Neural progenitor cell (in vitro differentiated cells): Measurements from ENCODE around the gene ELAPOR2.

ENCODE experiments used
- EZH2 ChIP-seq: fragments of 200-600 bp; sonication (generic); IDR thresholded peaks from 2 replicates; pipeline ENCODE4 v1.6.1; 2017; ENCODE audit warnings: antibody characterized with exemption, mild to moderate bottlenecking, moderate library complexity
- EZH2phosphoT487 ChIP-seq: fragments of 200-600 bp; sonication (generic); IDR thresholded peaks from 2 replicates; pipeline ENCODE4 v1.6.1; 2017; ENCODE audit warnings: antibody characterized with exemption
- TF ChIP-seq, protein P1 (sequence below): fragments of 200-600 bp; sonication (generic); IDR thresholded peaks from 2 replicates; pipeline ENCODE4 v1.5.1; 2017; ENCODE audit warnings: antibody characterized with exemption, mild to moderate bottlenecking

DNA sequence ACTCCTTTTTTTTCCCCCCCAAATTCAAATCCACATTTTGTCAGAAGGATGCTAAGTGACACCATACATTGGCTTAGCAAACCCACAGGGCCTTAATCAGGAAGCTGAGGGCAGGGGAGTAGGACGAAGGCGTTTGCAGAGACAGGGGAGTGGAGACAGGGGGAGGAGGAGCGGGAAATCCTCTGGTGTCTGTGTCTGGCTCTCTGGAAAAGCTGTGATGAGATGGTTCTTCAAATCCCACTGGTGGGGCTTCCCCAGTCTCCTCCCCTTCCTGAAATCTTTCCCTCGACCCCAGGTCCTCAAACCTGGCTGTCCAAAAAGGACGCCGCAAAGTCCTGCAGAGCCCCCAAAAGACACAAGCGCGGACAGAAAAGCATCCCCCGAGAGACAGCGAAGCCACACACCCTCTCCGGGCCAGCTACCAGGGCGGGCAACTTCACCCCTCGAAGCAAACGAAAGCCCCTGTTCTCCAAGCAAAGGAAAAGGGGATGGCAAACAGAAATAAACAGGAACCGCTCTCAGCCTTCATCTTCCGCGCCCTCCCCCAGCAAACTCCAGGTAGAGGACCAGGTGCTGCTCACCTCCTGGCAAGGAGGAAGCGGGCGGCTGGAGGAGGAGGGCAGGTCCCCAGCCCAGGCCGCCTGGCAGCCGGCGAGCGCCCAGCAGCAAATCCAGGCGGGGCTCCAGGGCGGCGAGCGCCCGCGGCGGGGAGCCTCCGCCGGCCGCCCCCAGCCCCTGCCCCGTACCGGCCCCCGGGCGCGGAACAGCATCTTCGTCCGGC, 520 bp downstream of the ELAPOR2 start:
- TF ChIP-seq, protein P1, sequence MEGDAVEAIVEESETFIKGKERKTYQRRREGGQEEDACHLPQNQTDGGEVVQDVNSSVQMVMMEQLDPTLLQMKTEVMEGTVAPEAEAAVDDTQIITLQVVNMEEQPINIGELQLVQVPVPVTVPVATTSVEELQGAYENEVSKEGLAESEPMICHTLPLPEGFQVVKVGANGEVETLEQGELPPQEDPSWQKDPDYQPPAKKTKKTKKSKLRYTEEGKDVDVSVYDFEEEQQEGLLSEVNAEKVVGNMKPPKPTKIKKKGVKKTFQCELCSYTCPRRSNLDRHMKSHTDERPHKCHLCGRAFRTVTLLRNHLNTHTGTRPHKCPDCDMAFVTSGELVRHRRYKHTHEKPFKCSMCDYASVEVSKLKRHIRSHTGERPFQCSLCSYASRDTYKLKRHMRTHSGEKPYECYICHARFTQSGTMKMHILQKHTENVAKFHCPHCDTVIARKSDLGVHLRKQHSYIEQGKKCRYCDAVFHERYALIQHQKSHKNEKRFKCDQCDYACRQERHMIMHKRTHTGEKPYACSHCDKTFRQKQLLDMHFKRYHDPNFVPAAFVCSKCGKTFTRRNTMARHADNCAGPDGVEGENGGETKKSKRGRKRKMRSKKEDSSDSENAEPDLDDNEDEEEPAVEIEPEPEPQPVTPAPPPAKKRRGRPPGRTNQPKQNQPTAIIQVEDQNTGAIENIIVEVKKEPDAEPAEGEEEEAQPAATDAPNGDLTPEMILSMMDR, result no peak
- no peak for TF ChIP-seq EZH2
- no peak for TF ChIP-seq EZH2phosphoT487
